B cell (primary cell): ENCODE results near the gene PDE4A.

Experiments
- CTCF ChIP-seq: fragments of 200-600 bp; IDR thresholded peaks from one replicate; pipeline ENCODE4 v1.8.0; 2022; ENCODE audit warnings: antibody characterized with exemption, mild to moderate bottlenecking
- EZH2 ChIP-seq: IDR thresholded peaks from 2 replicates; pipeline ENCODE4 v1.6.1; 2012; ENCODE audit warnings: borderline replicate concordance, low read depth, mild to moderate bottlenecking, moderate library complexity, low read length; ENCODE audit not compliant: insufficient read depth, poor library complexity, severe bottlenecking

- TF ChIP-seq CTCF (no peak), EZH2 (no peak)
Observed at GRCh38 chr19:10468133-10468532, 47.8 kb downstream of the PDE4A start.
